Choroid plexus epithelial cell (primary cell): Measurements from ENCODE around the gene JAG2.

Source experiments
- DNase-seq: peaks from one replicate; pipeline ENCODE4 v3.0.0-alpha.2; 2010; ENCODE audit warnings: low read depth
- H3K4me3 ChIP-seq: 2 replicates; pipeline ENCODE4 v1.5.1; 2011; ENCODE audit warnings: low read depth, mild to moderate bottlenecking, control low read depth, low read length, moderate library complexity
- CTCF ChIP-seq: conservative IDR thresholded peaks from 2 replicates; pipeline ENCODE4 v1.5.1; 2011; ENCODE audit warnings: low read depth, mild to moderate bottlenecking, control low read depth, inconsistent platforms, low read length, moderate library complexity

Gene JAG2

GRCh38 chr14:105138021-105138541, 30.5 kb downstream of the JAG2 start:
- H3K4me3 ChIP-seq = no peak overlapping the region
- TF ChIP-seq CTCF = no peak
- DNase-seq = no peak

GRCh38 chr14:105137481-105138020, 31.0 kb downstream of the JAG2 start:
- DNase-seq = no peak
- no peak for TF ChIP-seq CTCF
- H3K4me3 ChIP-seq = no peak overlapping the region

GRCh38 chr14:105136401-105137322, 31.9 kb downstream of the JAG2 start:
- no peak for TF ChIP-seq CTCF
- DNase-seq = no peak
- H3K4me3 ChIP-seq = no peak overlapping the region

- H3K4me3 ChIP-seq = no peak overlapping the region
- DNase-seq = no peak
- TF ChIP-seq CTCF = no peak
Observed at GRCh38 chr14:105135700-105136395, 32.7 kb downstream of the JAG2 start.

GRCh38 chr14:105132921-105133654, 35.5 kb downstream of the JAG2 start:
- DNase-seq = no peak
- H3K4me3 ChIP-seq = no peak overlapping the region
- TF ChIP-seq CTCF = no peak

- no peak overlapping the region for H3K4me3 ChIP-seq
- no peak for TF ChIP-seq CTCF
- no peak for DNase-seq
Observed at GRCh38 chr14:105131241-105131640, 37.3 kb downstream of the JAG2 start.
